Progenitor cell of endocrine pancreas (in vitro differentiated cells): ENCODE results near the gene TCP10L. TPM values are rescaled to one million over a fixed set of nuclear protein-coding genes. Genes with fewer than 3 reads are reported as not detected.

Experiments used
- DNase-seq: peaks from one replicate; pipeline ENCODE4 v3.0.0; 2021; ENCODE audit warnings: low spot score; ENCODE audit not compliant: unreplicated experiment
- H3K27ac Mint-ChIP-seq: 2 replicates; pipeline ENCODE4 v1.8.0; 2021; ENCODE audit warnings: mild to moderate bottlenecking, moderate library complexity, mixed read lengths
- H3K27me3 Mint-ChIP-seq: 2 replicates; pipeline ENCODE4 v1.8.0; 2021; ENCODE audit warnings: mixed read lengths
- H3K36me3 Mint-ChIP-seq: 2 replicates; pipeline ENCODE4 v1.8.0; 2022; ENCODE audit warnings: mixed read lengths; ENCODE audit not compliant: insufficient read depth
- H3K4me1 Mint-ChIP-seq: 2 replicates; pipeline ENCODE4 v1.8.0; 2021; ENCODE audit warnings: low read depth, mixed read lengths
- H3K4me3 Mint-ChIP-seq: 2 replicates; pipeline ENCODE4 v1.8.0; 2021; ENCODE audit warnings: low read depth, mild to moderate bottlenecking, moderate library complexity, mixed read lengths
- H3K9me3 Mint-ChIP-seq: 2 replicates; pipeline ENCODE4 v1.8.0; 2021; ENCODE audit warnings: low read depth, mixed read lengths
- total RNA-seq: library from RNA; stranded (reverse); gene quantifications from 2 replicates; pipeline ENCODE4 v1.2.1, GENCODE V29; 2021
- TF ChIP-seq, protein P1 (sequence below): fragments of 200-600 bp; sonication (generic); IDR thresholded peaks from one replicate; pipeline ENCODE4 v1.5.0; 2021; ENCODE audit warnings: antibody characterized with exemption, mild to moderate bottlenecking; ENCODE audit not compliant: unreplicated experiment

Gene TCP10L
- total RNA-seq, 1 donor from 2014 or later, result 3.2 TPM

DNA sequence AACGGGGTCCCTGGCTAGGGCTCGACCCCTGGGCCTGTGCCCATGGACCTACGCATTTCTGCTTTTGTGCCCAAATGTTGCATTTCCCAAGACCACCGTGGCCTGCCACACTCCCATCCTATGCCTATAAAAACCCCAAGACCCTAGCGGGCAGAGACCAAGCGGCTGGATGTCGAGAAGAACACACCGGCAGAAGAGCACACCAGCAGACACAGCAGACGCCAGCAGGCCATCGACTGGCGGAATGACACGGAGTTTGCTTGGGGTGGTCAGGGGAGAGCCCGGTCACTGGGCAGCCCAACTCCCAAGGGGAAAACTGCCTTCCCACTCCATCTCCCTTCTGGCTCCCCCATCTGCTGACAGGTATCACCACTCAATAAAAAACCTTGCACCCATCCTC, 4.4 kb downstream of the TCP10L start:
- Mint-ChIP-seq H3K4me3 (no peak overlapping the region), H3K4me1 (peaks cover 4% of the 10 kb centered on the region), H3K36me3 (peaks cover 6% of the 10 kb centered on the region), H3K27ac (no peak overlapping the region), H3K9me3 (no peaks in the 10 kb centered on the region), H3K27me3 (peaks cover 5% of the 10 kb centered on the region)
- no peak for DNase-seq
- TF ChIP-seq, protein P1, sequence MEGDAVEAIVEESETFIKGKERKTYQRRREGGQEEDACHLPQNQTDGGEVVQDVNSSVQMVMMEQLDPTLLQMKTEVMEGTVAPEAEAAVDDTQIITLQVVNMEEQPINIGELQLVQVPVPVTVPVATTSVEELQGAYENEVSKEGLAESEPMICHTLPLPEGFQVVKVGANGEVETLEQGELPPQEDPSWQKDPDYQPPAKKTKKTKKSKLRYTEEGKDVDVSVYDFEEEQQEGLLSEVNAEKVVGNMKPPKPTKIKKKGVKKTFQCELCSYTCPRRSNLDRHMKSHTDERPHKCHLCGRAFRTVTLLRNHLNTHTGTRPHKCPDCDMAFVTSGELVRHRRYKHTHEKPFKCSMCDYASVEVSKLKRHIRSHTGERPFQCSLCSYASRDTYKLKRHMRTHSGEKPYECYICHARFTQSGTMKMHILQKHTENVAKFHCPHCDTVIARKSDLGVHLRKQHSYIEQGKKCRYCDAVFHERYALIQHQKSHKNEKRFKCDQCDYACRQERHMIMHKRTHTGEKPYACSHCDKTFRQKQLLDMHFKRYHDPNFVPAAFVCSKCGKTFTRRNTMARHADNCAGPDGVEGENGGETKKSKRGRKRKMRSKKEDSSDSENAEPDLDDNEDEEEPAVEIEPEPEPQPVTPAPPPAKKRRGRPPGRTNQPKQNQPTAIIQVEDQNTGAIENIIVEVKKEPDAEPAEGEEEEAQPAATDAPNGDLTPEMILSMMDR, result no peak

DNA sequence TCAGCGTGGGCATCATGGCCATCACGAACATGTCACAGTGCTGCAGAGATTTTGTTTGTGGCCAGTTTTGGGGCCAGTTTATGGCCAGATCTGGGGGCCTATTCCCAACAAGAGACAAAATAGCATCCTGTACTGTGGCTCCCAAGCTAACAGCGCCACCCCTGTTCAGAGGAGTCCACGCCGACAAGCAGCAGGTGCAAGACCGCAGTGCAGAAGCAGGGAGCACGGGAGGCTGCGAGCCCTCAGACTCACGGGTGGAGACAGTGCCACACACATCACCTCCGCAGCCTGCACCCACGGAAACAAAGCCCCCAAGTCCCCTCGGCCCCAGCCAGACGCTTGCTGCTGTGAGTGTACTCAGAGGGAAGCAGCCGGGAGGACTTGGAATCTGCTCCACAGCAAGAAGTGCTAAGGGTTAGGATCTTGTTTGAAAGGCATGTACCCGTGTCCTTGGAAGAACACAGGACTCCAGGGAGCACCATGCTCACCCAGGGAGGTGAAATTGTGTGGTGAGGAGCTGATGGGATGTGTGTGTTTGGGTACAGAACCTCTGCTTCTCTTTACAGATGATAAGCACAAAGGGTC, 7.1 kb downstream of the TCP10L start:
- Mint-ChIP-seq H3K9me3 (no peaks in the 10 kb centered on the region), H3K4me3 (no peak overlapping the region)
- no peak for DNase-seq

DNA sequence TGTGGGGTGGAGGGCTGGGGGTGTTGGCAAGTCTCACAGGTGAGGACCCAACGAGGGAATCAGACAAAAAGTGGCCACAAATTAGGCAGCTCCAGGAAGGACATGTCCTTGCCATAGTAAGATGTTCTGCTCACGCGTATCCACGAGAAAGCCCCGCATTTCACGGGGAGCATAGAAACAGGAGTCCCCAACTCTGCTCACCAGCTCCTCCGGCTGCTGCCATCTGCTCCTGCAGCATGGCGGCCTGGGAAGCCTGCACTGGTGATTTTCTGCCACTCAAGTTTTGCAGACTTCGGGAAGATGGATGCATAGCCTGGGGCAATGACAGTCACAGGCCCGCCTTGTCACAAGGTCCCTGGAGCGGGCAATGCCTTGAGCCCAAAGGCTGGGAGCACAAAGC, 9.3 kb downstream of the TCP10L start:
- Mint-ChIP-seq H3K9me3 (no peaks in the 10 kb centered on the region), H3K4me1 (peaks cover 4% of the 10 kb centered on the region), H3K27me3 (no peaks in the 10 kb centered on the region), H3K27ac (no peak overlapping the region), H3K36me3 (peaks cover 5% of the 10 kb centered on the region), H3K4me3 (no peak overlapping the region)
- DNase-seq, result no peak
- TF ChIP-seq, protein P1, result no peak

More for the DNA sequence above, 7.1 kb downstream of the TCP10L start:
- TF ChIP-seq, protein P1, result peak; percentile 37
- Mint-ChIP-seq H3K36me3 (peaks cover 5% of the 10 kb centered on the region), H3K4me1 (peaks cover 4% of the 10 kb centered on the region), H3K27ac (no peak overlapping the region), H3K27me3 (no peaks in the 10 kb centered on the region)

DNA sequence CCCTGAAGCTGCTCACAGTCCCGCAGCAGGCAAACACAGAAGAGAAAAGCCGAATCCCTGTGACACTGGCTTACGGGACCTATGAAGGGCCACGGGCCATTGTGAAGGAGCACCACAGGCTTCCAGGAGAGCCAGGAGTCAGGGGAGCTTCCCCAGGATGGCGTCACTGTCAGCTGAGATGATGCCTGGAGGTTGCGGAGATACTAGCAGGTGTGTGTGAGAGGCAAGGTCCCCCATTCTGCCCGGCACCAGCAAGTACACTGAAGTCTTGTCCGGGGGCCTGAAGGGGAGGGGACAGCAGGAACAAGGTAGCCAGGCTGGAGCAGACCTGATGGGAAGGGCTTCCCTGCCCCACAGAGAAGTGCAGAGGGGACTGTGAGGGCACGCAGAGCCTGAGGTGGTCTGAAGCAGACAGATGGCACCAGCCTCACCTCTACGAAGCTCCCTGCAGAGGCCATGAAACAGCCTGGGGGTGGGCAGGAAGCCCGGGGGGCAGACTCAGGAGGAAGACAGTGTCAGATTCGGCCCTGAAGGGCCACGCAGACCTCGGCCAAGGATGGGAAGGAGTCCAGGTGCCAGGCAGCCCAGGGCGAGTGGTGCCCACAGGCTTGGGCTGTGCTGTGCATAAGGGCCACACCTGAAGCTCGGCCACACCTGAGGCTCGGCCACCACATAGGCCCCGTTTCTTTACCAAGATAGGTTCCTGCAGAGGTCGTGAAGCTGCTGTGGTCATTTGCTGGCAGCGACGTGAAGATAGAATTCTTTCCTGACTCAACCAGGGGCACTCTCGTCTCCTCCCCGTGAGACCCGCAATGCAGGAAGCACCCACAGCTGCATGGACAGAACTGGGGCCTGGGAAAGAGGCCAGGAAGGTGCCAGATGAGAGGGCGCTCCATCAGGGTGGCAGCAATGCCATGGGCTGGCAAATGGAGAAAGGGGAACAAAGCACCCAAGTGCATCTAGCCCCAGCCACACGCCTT, 10.1 kb downstream of the TCP10L start:
- Mint-ChIP-seq H3K4me1 (peaks cover 4% of the 10 kb centered on the region), H3K4me3 (no peak overlapping the region), H3K36me3 (peaks cover 5% of the 10 kb centered on the region), H3K9me3 (no peaks in the 10 kb centered on the region), H3K27me3 (no peaks in the 10 kb centered on the region), H3K27ac (no peak overlapping the region)
- TF ChIP-seq, protein P1, result no peak
- DNase-seq, result no peak

DNA sequence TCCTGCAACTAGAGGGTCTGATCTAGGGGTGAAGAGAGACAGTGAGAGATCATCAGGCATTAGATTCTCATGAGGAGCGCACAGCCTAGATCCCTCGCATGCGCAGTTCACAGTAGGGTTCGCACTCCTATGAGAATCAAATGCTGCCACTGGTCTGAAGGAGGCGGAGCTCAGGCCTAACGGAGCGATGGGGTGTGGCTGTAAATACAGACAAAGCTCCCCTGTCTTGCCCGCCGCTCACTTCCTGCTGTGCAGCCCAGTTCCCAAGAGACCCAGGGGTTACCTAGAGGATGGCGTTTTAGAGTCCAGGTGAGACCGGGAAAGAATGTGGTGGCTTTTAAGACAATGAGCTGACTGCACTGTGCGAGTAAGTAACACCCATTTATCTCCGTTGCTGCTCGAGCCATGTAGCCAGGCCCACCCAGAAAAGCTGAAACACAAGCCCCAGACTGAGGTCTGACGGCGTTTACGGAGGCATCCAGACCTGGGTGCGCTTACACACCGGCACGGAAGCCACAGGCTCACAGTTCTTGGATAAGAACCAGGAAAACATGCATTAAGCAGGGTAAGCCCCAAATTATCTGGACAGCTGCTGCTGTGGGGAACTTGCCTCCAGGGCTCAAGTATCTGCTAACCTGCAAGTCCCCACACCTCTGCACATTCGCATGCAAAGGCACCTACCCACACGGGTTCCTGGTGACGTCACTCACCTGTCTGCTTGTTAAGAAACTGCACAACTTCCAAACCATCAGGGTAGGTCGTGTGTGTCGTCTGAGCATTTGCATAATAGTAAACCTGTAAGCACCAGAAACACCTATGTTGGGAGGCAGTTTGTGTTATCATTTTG, 12.5 kb downstream of the TCP10L start:
- Mint-ChIP-seq H3K27ac (no peak overlapping the region), H3K9me3 (no peaks in the 10 kb centered on the region), H3K36me3 (peaks cover 5% of the 10 kb centered on the region), H3K4me3 (no peak overlapping the region), H3K4me1 (peaks cover 10% of the 10 kb centered on the region), H3K27me3 (no peaks in the 10 kb centered on the region)
- TF ChIP-seq, protein P1, result no peak
- DNase-seq, result no peak
